Stimulated activated CD4-positive, alpha-beta T cell treated with anti-CD3 and anti-CD28 coated beads, Interleukin-2, amount 100 ng/mL, for 48 hours (primary cell): ENCODE data around the gene PPL.

Source experiments
- DNase-seq, 2 donors: peaks; one replicate each; pipeline ENCODE4 v3.0.0-alpha.2; 2020

The PPL gene

GRCh38 chr16:4859900-4860255 lies 77.1 kb downstream of the PPL start:
- DNase-seq = no peak

GRCh38 chr16:4859190-4859899 lies 77.6 kb downstream of the PPL start:
- DNase-seq = no peak

- DNase-seq = no peak
Observed at GRCh38 chr16:4855804-4856203, 81.1 kb downstream of the PPL start.

- no peak for DNase-seq
Observed at GRCh38 chr16:4855371-4855770, 81.6 kb downstream of the PPL start.

- DNase-seq = no peak
Observed at GRCh38 chr16:4852221-4852872, 84.6 kb downstream of the PPL start.

GRCh38 chr16:4850211-4850610 lies 86.7 kb downstream of the PPL start:
- DNase-seq = no peak

- peak; percentile 9 to 23 for DNase-seq
Observed at GRCh38 chr16:4847774-4848587, 89.0 kb downstream of the PPL start.

- peak; percentile 100 for DNase-seq
Observed at GRCh38 chr16:4846901-4847773, 89.8 kb downstream of the PPL start, which contains the start of the genes GLYR1 and UBN1. Gene GLYR1 (minus strand): TSS chr16:4847288. CDS start chr16:4847265, 23 bp downstream. Gene UBN1 (plus strand): TSS chr16:4847481. CDS start chr16:4852918, 5,437 bp downstream.

GRCh38 chr16:4846503-4846900 lies 90.4 kb downstream of the PPL start:
- peak; percentile 9 to 12 for DNase-seq

- DNase-seq = no peak
Observed at GRCh38 chr16:4840984-4841383, 96.0 kb downstream of the PPL start.

GRCh38 chr16:4839942-4840341 lies 97.0 kb downstream of the PPL start:
- DNase-seq = no peak

- no peak for DNase-seq
Observed at GRCh38 chr16:4837733-4838501, 99.0 kb downstream of the PPL start.

GRCh38 chr16:4836727-4837126 lies 100.2 kb downstream of the PPL start:
- no peak for DNase-seq

GRCh38 chr16:4833584-4833983 lies 103.4 kb downstream of the PPL start:
- DNase-seq = no peak

GRCh38 chr16:4832698-4833343 lies 104.1 kb downstream of the PPL start:
- no peak for DNase-seq
